NCI-H446 treated with DMSO at 0.1 percent for 48 hours (cell line): ENCODE data around the gene CERS3.

ENCODE experiments used
- DNase-seq: peaks from one replicate; lab custom pipeline; 2025; lab: John Stamatoyannopoulos, UW

CERS3 gene

DNA sequence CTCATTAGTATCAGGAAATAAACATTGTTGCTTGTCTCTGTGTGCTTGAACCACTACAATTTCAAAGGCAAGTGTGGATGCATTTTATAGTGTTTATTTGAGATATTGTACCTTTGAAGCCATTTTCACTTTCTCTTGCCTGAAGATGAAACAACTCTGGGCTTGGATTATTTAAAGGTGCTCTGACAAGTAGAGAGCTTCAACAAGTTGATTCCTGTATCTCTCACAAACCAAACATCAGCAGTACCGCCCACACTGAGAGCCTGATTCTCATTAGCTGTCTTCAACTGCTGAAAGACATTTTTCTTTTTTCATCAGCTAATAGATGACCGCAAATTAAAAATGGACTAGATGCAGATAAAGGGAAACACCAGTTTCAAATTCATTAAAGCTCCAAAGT, 806 bp upstream of the CERS3 start:
- no peak for DNase-seq

DNA sequence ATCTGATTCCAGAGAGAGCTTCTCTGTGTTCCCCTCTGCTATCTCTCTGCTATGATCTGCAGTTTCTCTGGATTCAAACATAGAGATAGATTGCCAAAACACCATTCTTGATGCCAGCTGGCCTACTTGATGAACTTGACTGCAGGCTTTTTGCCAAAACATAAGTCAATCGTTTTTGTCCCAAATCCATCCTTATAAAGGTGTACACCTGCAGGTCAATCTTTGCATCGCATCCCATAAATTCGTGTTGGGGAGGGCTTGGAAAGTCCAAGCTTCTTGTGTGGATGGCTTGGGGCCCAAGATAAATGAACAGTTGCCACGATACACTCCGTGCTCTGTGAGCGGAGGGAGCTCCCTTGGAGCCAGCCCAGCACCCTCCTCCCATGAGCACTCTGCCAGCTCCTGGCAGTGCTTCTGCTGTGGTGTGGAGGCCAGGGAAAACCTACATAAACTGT, 2.7 kb downstream of the CERS3 start:
- DNase-seq = peak; percentile 89

DNA sequence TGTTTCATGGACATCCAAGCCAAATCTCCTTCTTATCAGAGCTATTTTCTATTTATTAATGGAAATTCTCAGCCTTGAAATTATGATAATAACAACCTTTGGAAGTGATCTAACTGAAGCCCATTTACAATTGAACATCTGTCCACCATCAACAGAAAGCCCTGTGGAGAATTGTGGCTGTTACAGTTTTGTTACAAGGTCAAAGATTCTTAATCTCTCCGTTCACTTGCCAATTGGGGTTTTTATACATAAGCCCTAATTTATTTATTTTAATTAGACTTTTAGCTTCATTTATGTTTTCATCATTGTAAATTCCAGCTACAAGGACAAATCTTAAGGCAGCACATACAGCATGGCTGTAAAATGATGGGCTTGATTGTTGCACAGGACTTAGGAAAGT, 3.3 kb downstream of the CERS3 start:
- no peak for DNase-seq

DNA sequence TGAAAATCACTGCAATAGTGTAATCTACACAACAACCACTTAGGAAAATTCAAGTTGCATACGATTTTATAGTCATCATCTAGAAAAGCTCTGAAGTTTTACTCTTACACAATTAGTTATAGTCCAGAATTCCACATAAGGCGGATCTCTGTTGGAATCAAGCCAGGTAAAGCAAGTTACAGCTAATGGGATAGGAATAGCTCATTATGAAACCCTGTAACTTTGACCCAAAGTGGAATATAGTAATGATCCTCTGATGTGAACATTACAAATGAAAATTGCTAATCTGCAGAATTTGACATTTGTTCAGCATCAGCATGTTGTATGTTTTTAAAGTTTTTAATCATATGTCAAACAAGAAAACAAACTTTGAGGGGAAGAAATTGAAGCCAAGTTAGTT, 4.4 kb downstream of the CERS3 start:
- DNase-seq = no peak

DNA sequence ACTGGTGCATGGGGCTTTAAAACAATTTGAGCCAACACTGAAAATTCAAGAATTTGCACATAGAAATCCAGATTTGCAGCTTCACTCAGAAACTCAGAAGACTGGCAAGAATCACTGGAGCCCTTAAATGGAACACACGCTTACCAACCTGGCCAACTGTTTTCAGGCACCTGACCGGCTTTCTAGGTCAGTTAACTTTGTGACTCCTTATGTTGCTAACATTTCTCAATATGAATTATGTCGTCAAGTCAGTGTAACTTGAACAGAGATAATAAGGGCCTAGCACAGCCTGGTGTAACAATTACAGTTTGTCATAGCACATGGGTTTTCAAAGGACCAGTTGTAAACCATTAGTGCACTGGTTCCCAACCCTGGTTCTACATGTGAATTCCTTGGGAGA, 6.8 kb downstream of the CERS3 start:
- no peak for DNase-seq

DNA sequence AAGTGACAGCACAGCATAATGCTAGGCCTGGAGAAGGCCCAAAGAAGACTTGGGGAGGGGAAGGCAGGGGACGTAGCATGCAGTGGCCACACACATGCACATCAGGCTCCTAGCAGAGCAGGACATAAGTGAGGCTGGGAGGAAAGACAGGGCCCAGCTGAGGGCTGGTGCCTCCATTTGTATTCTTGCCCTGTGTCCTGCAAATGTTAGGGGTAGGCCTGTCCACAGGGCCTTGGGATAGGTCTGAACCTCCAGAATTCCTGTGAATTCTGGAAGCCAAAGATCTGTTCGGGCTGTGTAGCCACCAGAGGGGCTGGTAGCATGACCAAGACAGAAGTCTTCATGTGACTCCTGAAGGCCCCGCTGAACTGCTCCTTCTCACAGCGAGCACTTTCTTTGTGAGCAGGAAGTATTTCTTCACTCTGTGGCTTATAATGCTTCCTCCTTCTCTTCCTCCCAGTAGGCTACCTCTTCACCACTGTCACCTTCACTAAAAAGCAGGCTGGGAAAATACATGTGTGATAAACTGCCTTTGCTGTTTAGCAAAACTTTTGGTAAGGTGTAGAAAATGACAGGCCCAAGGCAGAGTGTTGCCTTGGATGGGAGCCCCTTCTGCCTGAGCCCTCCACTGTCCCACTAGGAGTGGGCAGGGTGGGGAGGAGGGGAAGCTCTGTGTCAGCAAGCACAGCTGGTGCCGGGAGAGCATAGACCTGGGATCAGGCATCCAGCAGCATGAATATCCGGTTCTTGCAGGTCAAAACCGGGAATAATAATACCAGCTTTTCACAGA, 8.4 kb downstream of the CERS3 start:
- DNase-seq = no peak

DNA sequence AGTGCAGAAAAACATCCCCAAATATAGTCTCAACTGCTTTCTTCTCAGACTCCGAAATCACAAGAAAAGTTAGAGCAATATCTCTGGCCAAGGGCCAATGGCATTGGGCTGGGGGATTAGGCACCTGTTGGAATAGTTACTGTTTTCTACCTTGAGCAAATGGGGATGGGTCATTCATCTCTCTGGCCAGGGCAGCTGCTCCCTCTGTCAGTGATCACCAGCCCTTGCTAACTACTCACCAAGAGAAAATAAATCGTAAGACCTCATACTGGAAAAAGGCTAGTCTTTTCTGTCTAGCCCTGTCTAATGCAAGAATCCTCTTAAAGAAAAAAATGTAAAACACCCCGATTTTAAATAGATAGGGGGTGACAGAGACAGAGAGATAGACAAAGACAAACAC, 10.9 kb downstream of the CERS3 start:
- no peak for DNase-seq

DNA sequence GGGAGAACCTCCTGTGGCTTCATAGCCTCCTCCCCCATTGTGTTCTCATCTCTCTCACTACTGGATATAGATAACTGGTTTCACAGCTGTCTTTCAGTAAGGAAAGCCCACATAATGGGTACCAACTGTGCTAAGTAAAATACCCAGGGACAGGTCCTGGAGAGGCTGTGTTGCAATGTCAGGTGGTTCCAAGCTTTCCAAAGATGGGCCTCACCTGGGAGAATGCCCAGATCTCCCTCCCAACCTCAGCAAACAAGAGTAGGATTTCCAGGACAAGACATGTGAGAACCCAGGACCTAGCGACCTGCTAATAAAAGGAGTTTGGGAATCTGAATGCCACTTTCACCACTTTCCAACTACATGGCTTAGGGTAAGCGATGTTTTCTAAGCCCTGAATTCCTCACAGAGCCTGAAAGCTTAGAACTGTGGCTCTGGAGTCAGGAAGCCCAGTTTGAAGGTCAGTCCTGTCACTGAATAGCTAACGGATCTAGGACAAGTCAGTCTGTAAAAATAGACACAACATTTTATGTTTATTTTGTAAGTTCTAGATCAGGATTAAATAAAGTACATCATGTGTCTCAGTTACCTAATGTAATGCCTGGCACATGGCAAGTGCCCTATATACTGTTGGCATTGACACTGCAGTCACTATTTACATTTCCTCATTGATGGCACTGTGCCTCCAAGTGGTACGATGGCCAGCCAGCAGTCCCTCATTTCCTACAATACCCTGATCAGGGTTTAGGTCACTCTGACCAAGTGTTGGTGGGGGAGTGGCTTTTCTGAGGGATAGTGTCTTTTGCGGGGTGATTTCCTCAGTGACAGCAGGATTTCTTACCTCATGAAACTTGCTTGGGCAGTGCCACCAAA, 11.9 kb downstream of the CERS3 start:
- DNase-seq = no peak

DNA sequence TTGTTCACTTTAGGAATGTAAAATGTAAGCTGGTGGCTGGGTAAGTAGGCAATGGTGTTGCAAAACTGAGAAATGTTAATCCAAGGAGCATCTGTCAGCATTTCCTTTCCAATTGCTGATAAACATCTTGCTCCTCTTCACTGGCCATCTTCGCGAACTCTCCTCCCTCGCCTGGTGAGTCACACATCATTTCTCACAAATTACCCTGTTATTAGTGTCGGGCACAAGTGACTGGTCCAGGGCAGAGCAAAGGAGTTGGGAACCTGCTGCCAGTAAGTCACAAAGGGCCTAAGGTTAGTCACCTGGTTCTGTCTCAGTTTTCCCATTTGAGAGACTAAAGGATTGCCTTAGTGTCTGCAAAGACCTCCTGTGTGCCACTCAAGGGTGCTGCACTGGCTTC, 13.0 kb downstream of the CERS3 start:
- no peak for DNase-seq

DNA sequence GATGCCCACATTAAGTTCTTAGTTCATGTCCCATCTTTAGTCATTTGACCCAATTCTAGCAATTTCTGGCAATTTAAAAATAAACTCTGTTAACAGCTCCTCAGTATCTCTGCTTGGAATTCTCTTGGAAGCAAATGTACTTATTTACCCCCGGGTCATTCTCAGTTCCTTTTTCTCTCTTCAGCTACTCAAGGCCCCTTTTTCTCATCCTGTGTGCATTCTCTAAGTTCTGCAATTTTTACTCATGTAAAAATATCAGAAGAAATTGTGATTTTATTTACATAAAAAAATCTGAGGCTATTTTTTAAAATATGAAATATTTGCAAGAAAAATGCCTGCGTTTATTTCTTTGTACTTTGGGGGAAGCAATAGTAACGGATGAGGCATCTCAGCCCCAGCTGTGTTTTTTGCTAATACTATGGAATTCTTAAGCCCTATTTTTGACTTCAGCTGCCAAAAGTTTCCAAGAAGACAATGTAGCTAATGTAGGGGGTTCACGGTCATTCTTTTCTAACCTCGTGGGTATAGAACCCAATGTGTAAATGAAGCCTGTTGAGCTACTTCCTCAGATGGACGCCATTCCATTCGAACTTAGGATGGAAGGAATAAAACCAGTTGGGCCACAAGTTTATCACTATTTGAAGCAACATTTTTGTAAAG, 20.0 kb downstream of the CERS3 start:
- no peak for DNase-seq

DNA sequence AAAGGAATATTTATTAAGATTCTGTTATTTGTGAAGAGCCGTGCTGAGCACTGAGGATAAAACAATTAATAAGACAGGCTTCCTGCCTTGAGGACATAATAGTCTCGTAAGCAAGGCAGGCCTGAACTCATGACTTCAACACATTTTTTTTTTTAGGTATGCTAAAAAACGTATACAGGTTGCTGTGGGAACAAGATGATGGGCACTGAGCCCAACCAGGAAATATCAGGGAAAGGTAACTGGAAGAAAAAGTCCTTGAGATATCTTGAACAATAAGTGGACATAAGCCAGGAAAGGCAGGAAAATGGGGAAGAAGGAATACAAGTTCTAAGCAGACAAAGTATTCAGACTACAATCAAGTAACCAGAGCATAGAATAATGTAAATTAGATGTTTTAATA, 26.1 kb downstream of the CERS3 start:
- no peak for DNase-seq

DNA sequence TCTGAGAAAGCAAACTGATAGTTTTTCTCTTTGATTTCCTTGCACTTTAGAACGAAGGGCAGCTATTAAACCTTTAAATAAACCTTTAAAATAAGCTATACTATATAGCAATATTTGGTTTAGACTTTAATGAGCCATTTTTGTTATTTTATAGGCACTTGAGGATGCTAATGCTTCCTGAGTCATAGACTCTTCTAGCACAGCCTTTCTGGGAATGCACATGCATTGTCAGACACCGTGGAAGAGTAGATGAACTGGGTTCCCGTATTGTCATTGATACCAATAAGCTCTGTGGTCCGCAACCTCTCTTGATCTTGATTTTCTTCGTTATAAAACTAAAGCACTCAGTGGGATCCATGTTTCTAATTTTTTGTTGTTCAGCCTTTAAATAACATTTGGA, 27.6 kb downstream of the CERS3 start:
- no peak for DNase-seq

DNA sequence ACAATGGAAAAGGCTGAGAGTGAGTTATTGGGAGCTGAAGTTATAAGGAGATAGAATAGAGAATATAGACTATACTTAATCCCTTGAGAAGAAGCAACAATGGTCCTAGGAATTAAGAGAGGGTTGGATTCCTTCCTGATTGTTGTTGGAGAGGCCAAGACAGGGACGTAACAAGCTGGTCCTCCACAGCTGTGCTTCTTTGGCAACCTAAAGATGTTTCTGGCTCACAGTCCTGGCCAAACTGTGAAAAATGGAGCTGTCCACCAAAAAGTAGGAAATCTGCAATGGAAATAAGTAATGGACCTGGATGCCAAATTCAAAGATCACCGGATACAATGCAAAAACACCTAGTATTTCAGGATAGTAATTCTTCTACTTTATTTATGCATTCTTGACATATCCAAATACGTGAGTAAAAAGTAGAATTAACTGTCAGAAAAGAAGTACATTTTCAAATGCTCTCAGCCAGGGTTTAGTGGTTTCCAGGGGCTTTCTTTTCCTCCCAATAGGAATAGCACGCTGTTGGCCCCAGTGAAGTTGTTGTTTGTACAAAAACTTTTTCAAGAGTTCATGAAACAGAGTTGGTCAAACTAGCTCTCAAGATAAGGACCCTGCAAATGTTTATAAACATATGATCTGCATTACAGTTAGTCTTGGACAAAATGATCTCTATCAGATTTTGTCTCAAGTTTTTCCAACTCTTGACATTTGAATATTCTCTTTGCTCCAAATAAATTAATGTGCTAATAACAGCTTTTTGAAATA, 28.3 kb downstream of the CERS3 start:
- DNase-seq = no peak

DNA sequence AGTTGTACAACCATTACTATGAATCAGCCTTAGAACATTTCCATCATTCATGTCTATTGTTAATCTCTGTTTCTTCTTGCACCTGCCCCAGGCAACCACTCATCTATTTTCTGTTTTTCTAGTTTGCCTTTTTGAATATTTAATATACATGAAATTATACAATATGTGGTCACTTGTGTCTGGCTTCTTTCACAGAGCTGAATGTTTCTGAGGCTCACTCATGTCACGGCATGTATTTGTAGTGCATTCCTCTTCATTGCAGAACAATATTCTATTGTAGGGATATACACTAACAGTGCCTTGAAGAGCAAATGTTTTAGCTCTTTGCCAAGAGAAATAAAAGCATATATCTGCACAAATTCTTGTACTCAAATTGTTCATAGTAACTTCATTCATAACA, 32.9 kb downstream of the CERS3 start:
- no peak for DNase-seq

DNA sequence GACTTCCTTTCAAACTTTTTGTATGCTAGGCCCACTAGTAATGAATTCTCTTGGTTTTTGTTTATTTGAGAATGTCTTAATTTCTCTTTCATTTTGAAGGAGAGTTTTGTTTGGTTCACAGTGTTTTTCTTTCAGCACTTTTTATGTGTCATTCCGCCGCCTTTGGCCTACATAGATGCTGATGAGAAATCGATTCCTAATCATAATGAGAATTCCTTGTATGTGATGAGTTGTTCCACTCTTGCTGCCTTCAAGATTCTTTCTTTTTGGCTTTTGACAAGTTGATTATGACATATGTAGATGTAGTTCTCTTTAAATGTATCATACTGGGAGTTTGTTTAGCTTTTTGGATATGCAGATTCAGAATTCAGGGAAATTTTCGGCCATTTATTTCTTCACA, 35.5 kb downstream of the CERS3 start:
- no peak for DNase-seq

DNA sequence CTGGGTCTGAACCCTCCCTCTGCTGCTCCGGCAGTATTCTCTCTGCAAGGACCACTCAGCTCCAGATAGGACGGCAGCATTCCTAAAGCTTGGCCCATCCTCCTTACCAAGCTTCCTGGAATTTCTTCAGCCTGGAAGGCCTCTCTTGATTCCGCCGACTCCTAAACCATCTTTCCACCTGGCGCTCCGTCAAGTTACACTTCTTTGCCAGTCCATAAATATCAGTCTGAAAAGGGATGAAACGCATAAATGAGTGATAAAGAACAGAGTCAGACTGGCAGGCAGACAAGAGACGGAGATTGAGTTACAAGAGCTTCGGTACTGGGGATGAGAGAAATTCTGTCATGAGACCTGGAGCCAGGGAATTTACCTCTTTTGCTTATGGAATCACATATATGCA, 44.3 kb downstream of the CERS3 start:
- DNase-seq = no peak

DNA sequence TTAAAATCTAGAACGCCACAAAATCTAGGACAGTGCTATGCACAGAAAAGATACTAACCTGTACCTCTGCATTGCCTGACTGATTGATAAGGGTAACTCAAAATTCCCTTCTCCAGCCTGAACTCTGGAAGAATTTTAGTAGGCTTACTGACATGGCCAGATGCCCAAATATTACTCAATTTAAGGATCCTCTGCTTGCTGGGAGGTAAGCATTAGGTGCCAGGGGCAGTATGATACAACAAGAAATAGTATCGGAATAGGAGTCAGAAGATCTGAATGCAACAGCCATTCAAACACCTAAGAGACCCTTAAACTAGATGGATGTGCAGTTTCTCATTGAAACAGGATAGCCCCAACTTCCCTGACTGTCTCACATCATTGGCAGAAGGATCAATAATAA, 45.4 kb downstream of the CERS3 start:
- DNase-seq = no peak

DNA sequence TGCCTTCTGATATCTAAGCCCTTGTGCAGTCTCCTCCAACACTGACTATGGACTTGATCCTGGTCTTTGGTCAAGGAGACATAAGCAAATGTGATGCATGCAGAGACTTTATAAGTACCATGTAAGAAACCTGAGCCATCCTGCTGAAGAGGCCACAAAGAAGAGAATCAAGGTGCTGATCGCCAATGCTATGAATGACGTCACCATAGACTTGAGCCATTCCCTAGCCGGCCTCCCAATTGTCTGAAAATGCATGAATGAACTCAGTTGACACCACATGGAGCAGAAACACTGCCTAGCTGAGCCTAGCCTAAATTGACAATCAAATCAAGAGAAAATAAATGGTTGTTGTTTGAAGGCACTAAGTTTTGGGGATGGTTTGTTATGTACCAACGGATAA, 51.9 kb downstream of the CERS3 start:
- no peak for DNase-seq

DNA sequence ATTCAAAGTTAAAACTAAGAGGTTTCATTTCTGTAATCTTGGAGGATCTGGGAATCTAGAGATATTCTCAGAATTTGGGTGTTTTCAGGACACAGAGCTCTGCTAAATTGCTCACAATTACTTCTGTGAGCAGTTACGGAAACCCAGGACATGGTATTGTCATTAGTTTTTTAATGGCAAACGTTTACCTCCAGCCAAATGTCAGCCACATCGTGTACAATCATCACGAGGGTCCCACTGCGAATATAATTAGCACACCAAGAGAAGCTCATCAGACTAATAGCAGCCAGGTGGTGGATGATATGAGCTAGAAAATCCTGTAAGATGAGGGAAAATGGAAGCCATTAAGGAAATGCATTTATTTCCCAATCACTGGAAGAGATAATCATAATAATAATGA, 56.0 kb downstream of the CERS3 start:
- no peak for DNase-seq

DNA sequence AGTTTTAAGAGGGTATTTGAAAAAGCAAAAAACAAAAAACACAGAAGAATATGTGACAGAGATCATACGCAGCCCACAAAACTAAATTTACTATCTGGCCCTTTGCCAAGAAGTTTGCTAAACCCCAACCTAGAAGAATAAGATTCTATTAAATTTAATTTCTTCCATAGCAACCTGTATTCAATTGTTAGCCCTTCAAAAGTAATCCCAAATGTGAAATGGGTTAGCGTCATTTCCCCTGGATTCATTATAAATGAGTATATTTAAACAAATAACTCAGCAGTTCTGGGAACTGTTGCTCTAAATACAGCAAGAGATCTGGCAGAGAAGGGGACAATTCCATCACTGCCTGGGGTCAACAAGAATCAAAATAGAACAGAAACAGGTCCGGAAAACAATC, 56.8 kb downstream of the CERS3 start:
- no peak for DNase-seq

DNA sequence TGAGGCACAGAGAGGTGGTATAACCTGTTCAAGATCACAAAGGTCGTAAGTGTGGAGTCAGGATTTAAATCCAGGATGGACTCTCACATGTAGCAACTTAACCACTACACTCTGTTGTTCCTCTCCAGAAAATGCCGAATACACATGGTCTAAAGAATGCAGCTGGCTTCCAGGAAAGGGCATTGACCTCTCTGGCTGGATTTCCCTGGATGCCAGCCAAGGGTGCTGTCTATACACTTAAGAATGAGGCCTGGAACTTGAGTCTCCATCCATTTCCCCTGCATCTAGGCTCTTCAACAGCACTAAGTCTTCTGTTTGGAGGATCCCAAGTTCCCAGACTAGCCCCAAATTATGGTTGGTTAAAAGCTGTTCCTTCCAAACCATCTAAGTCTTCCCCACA, 60.5 kb downstream of the CERS3 start:
- no peak for DNase-seq

DNA sequence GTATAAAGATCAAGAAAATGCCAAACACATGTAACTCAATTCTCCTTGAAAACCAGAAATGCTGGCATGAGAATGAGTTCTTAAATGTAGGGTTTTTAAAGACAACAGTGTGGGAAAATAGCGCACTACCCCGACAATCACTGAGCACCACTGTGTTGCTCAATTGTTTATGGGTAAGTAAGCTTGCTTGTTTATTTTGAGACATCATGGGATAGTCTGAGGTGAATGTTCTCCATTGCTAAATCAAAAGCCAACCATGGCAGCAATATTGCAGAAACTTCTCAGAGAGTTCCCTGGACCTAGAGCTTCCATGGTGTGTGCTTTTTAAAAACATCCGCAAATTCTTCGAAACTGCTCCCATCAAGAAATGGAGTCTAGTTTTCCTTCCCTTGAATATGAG, 62.7 kb downstream of the CERS3 start:
- DNase-seq = no peak
